Measurements from ENCODE around the gene FAM184A.
"Not testable (repeated sequence)": the region's sequence is repeated elsewhere in the genome, so short reads cannot be mapped to it uniquely, and the experiment has no call there.

The FAM184A gene

GRCh38 chr6:119052292-119052889 is 26.1 kb downstream of the FAM184A start:
- FAIRE-seq = no peak

GRCh38 chr6:119044255-119044654 is 34.2 kb downstream of the FAM184A start:
- no peak for FAIRE-seq

GRCh38 chr6:119043783-119044182 is 34.7 kb downstream of the FAM184A start:
- FAIRE-seq = no peak

- no peak for FAIRE-seq
Measured at GRCh38 chr6:119043265-119043664, 35.2 kb downstream of the FAM184A start.

GRCh38 chr6:119040636-119041035 is 37.8 kb downstream of the FAM184A start:
- FAIRE-seq = no peak

GRCh38 chr6:119040229-119040628 is 38.2 kb downstream of the FAM184A start:
- no peak for FAIRE-seq

GRCh38 chr6:119037941-119038623 is 40.4 kb downstream of the FAM184A start:
- FAIRE-seq = no peak

GRCh38 chr6:119037264-119037663 is 41.2 kb downstream of the FAM184A start:
- FAIRE-seq = peak; percentile 8

- no peak for FAIRE-seq
Measured at GRCh38 chr6:119036081-119036480, 42.4 kb downstream of the FAM184A start.

- no peak for FAIRE-seq
Measured at GRCh38 chr6:119035459-119035858, 43.0 kb downstream of the FAM184A start.

- FAIRE-seq = no peak
Measured at GRCh38 chr6:119034827-119035458, 43.5 kb downstream of the FAM184A start.

- FAIRE-seq = no peak
Measured at GRCh38 chr6:119032428-119032827, 46.0 kb downstream of the FAM184A start.

- FAIRE-seq = no peak
Measured at GRCh38 chr6:119030759-119031158, 47.7 kb downstream of the FAM184A start.

- FAIRE-seq = no peak
Measured at GRCh38 chr6:119028091-119028490, 50.4 kb downstream of the FAM184A start.

- FAIRE-seq = no peak
Measured at GRCh38 chr6:119027465-119027864, 51.0 kb downstream of the FAM184A start.

GRCh38 chr6:119026822-119027221 is 51.6 kb downstream of the FAM184A start:
- FAIRE-seq = no peak

GRCh38 chr6:119025793-119026192 is 52.7 kb downstream of the FAM184A start:
- FAIRE-seq = no peak

GRCh38 chr6:119024111-119024510 is 54.4 kb downstream of the FAM184A start:
- FAIRE-seq = no peak

- FAIRE-seq = no peak
Measured at GRCh38 chr6:119022796-119023195, 55.7 kb downstream of the FAM184A start.

- no peak for FAIRE-seq
Measured at GRCh38 chr6:119020597-119021561, 57.6 kb downstream of the FAM184A start.

GRCh38 chr6:119015165-119015564 is 63.3 kb downstream of the FAM184A start:
- not testable (repeated sequence) for FAIRE-seq

- FAIRE-seq = no peak
Measured at GRCh38 chr6:119012521-119012920, 65.9 kb downstream of the FAM184A start.

- FAIRE-seq = not testable (repeated sequence)
Measured at GRCh38 chr6:119009266-119009665, 69.2 kb downstream of the FAM184A start.

Data from endometrium (tissue), 2 donors.